PFSK-1 (cell line): Measurements from ENCODE around the gene LILRA5.

Experiments
- POLR2AphosphoS5 ChIP-seq: IDR thresholded peaks from 2 replicates; pipeline ENCODE4 v1.6.1; 2012; ENCODE audit warnings: low read depth, mild to moderate bottlenecking, control low read depth, low read length, moderate library complexity
- TF ChIP-seq, protein P1 (sequence below), 2 experiments: IDR thresholded peaks; 2 replicates each; pipeline versions ENCODE4 v1.6.1 to v1.8.0; 2011 to 2012; ENCODE audit warnings: low read depth in 2 of 2, low read length in 2 of 2, control low read depth in 1 of 2, inconsistent platforms in 1 of 2, mild to moderate bottlenecking in 1 of 2, moderate library complexity in 1 of 2; ENCODE audit not compliant: insufficient read depth in 1 of 2

DNA sequence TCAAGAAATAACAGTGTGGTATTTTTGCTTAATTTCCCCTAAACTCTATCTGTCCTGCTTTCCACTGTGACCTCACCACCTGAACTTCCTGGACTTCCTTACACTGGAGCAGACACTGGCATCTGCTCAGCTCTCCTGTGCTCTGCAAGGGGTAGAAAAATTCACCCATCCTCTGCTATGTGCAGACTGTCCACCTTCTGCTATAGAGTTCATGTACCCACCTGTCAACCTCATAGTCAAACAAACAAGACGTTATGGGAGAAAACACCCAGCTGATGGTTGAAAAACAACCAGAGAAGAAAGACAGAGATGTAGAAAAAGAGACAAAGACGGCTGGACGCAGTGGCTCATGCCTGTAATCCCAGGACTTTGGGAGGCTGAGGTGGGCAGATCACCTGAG, 39.6 kb upstream of the LILRA5 start:
- TF ChIP-seq, protein P1, sequence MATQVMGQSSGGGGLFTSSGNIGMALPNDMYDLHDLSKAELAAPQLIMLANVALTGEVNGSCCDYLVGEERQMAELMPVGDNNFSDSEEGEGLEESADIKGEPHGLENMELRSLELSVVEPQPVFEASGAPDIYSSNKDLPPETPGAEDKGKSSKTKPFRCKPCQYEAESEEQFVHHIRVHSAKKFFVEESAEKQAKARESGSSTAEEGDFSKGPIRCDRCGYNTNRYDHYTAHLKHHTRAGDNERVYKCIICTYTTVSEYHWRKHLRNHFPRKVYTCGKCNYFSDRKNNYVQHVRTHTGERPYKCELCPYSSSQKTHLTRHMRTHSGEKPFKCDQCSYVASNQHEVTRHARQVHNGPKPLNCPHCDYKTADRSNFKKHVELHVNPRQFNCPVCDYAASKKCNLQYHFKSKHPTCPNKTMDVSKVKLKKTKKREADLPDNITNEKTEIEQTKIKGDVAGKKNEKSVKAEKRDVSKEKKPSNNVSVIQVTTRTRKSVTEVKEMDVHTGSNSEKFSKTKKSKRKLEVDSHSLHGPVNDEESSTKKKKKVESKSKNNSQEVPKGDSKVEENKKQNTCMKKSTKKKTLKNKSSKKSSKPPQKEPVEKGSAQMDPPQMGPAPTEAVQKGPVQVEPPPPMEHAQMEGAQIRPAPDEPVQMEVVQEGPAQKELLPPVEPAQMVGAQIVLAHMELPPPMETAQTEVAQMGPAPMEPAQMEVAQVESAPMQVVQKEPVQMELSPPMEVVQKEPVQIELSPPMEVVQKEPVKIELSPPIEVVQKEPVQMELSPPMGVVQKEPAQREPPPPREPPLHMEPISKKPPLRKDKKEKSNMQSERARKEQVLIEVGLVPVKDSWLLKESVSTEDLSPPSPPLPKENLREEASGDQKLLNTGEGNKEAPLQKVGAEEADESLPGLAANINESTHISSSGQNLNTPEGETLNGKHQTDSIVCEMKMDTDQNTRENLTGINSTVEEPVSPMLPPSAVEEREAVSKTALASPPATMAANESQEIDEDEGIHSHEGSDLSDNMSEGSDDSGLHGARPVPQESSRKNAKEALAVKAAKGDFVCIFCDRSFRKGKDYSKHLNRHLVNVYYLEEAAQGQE (IDR thresholded peaks at IDR 0.05; ENCODE audit: insufficient read depth in 1 of 2, low read depth in 2 of 2, low read length in 2 of 2): no peak
- TF ChIP-seq POLR2AphosphoS5: no peak
